HG02943 (cell line): ENCODE data around the gene LSM12.
"Not testable (repeated sequence)": the region's sequence is repeated elsewhere in the genome, so short reads cannot be mapped to it uniquely, and the experiment has no call there.

Experiments used
- ATAC-seq: cut with Tn5 transposase; IDR thresholded peaks from one replicate; pipeline ENCODE4 v1.9.1; 2021; ENCODE audit warnings: mild to moderate bottlenecking, low read depth, moderate library complexity; ENCODE audit not compliant: unreplicated experiment

Gene LSM12

DNA sequence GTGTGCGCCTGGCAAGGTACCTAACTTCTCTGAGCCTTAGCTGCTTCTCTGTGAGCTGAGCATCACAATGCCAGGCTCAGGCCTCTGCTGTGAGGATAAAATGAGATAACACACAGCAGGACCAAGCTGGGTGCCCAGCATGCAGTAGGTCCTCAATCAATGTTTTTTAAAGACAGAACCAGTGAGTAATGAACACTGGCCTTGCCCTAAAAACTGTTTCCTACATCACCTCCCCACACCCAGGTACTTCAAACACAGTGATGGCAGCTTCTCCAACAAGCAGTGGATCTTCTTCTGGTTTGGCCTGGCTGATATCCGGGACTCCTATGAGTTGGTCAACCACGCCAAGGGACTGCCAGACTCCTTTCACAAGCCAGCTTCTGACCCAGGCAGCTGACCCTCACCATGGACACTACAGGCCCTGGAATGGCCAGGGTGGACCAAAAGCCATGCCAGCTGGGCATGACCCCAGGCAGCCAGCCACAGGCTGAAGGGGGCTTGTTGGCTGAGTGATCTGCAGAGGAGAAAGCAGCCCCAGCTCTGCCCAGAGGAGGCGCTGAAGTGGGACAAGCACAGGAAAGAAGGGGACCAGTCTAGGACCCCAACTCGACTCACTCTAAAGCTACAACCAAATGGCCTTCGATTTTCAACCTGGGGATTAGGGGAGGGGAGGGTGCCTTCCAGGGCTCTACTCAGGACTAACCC is 58.1 kb downstream of the LSM12 start:
- no peak for ATAC-seq

DNA sequence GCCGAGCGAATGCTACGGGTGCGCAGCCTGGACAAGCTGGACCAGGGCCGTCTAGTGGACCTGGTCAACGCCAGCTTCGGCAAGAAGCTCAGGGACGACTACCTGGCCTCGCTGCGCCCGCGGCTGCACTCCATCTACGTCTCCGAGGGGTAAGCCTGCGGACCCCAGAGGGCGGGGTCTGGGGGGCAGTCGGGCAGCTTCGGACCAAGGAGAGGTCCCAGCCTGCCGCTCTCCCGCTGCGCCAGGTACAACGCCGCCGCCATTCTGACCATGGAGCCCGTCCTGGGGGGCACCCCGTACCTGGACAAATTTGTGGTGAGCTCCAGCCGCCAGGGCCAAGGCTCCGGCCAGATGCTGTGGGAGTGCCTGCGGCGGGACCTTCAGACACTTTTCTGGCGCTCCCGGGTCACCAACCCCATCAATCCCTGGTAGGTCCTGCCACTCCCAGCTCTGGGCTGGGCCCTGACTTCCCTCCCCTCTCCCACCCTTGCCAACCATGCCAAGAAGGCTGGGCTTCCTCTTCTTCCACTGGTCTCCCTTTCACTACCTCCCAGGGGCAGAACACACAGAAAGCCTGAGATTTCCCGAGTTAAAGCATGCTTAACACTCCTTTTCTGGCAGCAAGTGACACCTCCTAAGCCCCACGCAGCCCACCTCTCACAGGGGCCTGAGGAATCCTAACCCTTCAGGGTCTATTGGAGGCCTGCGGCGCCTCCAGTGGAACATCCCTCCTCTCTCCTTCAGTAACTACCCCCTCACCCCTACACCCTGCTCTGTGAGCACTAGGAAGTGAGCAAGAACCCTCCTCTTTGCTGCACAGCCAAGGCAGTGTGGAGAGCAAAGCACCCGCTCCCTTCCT is 58.9 kb downstream of the LSM12 start:
- ATAC-seq = no peak

DNA sequence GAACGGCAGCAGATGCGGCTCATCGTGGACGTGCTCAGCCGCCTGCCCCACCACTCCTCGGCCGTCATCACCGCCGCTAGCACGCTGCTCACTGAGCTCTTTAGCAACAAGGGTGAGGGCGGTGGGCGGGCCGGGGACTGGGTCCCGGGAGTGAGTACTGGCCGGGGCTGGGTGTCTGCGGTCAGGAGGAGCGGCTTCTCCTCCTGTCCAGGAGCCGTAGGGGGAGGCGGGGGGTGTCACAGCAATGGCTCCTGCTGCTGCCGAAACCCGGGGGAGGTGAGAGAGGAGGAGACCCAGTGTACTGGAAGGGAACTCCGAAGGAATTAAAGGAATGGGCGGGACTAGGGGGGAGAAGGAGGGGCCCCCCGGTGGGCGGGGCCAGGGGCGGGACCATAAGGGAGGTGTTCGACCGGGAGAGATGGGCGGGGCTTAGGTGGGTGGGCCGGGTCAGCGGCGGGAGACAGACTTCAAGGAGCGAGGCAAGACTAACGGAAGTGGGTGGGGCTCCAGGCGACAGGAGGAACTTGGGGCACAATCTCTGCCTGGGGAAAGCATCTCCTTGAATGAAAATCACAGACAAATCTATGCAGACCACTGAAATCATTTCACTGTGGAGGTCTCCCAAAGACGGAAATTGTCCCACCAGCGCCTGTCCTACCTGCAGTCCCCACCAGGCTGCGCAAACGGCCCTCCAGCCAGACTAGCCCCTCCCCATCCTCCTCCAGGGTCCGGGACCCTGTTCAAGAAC is 59.7 kb downstream of the LSM12 start:
- ATAC-seq = no peak

DNA sequence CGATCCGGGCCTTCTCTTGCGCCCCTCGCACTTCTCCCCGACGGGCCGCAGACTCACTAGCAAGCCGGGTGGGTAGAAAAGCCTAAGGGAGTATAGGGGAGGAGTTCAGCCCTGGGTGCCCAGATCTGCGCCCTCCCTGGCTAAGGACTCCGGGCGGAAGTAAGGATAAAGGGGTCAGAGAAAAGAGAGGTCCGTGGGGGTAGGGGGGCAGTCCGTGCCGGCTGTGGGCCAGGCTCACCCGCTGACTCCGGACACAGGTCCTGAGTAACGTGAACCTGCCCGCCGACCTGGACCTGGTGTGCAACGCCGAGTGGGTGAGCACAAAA is 60.2 kb downstream of the LSM12 start:
- ATAC-seq = no peak

DNA sequence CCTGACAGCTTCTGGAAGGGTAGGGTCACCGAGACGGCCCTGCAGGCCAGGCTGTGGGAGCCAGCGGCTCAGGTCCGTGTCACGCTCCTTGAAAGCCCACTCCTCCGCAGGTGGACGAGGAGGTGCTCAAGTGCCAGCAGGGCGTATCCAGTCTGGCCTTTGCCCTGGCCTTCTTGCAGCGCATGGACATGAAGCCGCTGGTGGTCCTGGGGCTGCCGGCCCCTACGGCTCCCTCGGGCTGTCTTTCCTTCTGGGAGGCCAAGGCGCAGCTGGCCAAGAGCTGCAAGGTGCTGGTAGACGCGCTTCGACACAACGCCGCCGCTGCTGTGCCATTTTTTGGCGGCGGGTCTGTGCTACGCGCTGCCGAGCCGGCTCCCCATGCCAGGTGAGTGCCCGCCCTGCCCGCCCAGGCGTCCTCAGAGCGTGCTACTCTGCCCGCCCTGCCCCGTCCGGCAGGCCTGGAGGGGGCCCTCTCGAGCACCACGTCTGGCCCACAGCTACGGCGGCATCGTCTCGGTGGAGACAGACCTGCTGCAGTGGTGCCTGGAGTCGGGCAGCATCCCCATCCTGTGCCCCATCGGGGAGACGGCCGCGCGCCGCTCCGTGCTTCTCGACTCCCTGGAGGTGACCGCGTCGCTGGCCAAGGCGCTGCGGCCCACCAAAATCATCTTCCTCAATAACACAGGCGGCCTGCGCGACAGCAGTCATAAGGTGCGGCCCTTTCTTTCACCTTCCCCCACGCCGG is 60.8 kb downstream of the LSM12 start:
- no peak for ATAC-seq

DNA sequence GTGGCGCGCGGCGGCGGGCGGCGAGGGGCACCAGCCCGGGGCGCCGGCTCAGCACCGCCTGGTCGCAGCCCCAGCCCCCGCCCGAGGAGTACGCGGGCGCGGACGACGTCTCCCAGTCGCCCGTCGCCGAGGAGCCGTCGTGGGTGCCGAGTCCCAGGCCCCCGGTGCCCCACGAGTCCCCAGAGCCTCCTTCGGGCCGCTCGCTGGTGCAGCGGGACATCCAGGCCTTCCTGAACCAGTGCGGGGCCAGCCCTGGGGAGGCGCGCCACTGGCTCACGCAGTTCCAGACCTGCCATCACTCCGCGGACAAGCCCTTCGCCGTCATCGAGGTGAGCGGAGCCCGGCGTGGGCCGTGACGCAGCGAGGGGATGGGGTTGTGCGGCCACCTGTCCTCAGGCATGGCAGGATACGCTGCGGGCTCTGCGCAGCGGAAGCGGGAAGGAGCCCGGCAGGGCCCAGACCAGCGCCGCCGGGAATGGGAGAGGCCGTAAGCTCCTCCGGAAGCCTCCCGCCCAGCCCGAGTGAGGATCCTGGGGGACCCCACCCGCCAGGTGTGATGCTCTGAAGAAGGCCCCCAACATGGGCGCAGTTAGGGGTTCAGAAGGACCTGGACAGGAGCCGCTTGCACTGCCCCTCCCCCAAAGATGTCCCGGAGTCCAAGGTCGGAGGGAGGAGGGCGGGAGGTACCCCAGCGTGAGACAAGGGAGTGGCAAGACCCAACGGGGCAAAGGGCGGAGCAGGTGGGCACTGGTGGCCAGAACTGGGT is 61.5 kb downstream of the LSM12 start:
- ATAC-seq = no peak

DNA sequence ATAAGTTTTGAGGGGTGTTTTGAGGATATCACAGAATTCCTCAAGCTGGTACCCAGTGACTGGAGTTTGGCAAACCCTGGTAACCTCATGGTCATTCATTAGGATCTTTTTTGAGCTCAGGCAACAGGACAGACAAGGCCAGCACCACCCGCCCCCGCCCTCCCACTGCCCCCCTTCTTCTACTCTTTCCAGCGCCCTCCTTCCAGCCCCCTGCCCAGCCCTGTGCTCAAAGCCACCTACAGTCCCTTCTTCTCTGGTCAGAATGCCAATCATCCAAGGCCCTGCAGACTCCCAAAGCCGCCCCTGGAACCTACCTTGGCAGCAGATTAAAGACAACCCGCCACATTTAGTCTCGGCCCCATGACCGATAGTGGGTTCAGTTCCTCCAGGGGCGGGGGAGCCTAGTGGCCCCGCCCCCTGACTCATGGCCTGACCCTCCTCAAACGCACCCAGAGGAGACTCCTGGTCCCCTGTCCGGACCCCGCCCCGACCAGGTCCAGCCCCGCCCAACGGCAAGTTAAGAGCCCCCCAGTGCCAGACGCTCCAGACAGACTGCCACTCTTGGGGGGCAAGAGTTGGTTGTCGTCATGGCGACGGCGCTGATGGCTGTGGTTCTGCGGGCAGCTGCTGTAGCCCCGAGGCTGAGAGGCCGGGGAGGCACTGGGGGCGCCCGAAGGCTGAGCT is 62.3 kb downstream of the LSM12 start, which contains the start of gene NAGS:
Gene NAGS, plus strand, starts transcription at position 546 of the 684 bp plus-strand sequence. Its CDS starts 42 bp downstream, at position 588.
- ATAC-seq = no peak

DNA sequence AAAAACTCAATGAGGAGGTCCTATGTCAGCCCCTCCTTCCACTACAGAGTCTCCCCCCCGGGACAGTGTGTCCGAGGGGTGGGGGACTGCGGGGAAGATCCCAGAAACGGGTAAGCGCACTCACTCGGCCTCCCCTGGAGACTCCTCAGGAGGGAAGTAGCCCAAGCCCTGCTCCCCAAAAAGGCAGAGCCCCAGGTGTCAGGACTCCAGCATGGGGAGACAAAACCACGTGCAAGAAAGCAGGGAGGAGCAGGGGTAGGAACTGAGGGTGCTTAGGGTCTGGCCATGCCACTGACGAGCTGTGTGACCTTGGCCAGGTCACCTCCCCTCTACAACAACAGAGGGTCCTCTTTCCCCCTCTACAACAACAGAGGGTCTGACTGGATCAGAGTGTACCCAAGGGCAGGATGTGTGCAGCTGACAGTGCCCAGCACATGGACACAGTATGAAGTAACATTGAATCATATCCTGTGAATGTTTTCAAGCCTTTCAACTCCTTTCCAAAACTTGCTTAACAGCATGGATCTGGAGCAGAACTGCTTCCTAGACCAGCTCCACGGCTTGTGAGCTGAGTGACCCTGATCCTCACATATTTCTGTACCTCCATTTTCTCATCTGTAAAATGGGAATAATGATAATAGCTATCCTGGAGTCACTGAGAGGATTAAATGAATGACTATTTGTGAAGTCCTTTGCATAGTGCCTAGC is 64.2 kb downstream of the LSM12 start:
- ATAC-seq = no peak

DNA sequence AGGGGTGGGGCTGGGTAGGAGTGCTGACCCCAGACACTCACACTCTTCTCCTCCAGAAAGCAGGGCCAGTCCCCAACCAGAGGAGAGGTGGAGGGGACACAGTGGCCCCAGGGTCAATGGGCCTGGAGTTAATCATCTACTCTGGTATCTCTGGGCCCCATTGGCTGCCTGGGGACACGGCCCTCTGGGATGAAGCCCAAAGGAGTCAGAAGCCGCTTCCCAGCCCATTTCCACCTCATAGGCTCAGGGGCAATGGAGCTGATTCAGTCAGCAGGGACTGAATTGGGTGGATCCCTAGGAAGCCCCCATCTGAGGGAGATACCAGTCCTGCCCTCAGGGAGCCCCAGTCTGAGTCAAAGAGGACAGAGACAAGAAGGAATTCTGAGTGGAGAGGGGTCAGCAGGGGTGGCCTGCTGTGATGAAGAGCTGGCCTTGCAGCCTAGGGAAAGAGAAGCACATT is 65.0 kb downstream of the LSM12 start:
- no peak for ATAC-seq

DNA sequence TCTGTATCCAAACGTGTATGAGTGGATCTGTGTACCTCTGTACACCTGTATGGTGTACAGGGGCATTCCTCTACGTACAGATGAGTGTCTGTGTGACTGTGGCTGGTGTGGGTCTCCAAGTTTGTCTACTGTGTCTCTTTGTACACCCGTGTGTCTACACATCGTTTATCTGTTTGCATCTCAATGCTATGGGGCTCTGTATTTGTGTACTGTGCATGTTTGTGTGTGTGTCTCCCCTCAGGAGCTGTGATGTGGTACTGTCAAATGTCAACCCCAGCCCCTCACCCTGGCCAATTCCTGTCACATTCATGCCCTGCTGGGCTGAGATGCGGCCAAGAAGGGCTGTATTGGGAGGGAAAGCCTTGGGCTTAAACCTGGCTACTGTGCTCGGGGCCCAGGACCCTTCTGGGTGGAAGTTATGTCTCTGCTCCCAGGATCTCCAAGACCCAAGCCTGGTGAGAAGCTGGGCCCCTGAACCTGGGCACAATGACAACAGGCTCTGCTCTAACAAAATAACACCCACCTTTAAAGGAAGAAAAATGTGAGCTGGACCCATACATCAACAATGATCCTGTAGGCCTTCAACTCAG is 65.5 kb downstream of the LSM12 start:
- no peak for ATAC-seq

DNA sequence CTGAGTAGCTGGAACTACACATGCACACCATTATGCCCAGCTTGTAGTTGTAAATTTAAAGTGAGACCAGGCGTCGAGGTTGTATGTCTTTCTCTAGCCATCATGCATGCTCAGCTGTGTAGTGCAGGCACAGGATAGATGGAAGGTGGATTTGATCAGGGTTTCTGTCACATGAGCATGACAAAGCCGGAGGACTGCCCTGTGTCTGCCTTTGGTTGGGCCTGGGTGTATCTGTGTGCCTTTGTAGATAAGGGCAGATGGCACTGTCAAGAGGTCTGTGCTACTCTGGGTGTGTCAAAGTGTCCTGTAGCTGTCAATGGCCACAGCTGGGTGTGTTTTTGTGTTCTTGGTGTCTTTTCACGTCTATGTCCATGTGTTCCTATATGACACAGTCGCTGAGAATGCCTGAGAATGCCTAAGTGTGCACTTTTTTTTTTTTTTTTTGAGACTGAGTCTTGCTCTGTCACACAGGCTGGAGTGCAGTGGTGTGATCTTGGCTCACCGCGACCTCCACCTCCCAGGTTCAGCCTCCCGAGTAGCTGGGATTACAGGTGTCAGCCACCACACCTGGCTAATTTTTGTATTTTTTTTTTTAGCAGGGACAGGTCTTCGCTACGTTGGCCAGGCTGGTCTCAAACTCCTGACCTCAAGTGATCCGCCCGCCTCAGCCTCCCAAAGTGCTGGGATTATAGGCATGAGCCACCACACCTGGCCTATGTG is 66.2 kb downstream of the LSM12 start:
- no peak for ATAC-seq

DNA sequence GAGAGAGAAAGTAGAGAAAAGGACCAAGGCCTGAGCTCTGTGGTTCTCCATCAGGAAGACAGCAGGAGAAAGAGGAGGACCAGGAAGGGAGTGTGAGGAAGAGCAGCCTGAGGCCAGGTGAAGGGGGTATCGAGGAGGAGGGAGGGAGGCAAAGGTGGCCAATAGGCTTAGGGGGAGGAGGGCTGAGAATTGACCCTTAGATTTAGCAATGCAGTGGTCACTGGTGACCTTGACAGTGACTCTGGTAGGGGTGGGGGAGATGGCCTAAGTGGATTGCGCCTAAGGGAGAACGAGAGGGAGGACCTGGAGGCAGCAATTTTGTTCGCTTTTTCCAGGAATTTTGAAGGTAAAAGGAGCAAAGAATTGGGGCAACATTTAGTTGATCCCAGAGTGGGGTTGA is 67.4 kb downstream of the LSM12 start:
- no peak for ATAC-seq

DNA sequence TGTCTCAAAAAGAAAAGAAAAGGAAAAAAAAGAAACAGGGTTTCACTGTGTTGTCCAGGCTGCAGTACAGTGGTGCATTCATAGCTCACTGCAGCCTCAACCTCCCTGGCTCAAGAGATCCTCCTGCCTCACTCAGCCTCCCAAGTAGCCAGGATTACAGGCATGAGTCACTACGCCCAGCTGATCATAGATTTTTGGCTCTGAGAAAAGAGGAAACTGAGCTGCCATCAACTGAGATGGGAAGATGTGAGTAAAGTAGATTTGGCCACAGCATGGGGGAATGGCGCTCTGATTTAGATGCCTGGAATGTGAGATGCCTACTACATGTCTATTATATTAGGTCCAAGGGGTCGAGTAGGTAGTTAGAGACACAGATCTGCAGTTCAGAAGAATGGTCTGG is 67.9 kb downstream of the LSM12 start:
- no peak for ATAC-seq

DNA sequence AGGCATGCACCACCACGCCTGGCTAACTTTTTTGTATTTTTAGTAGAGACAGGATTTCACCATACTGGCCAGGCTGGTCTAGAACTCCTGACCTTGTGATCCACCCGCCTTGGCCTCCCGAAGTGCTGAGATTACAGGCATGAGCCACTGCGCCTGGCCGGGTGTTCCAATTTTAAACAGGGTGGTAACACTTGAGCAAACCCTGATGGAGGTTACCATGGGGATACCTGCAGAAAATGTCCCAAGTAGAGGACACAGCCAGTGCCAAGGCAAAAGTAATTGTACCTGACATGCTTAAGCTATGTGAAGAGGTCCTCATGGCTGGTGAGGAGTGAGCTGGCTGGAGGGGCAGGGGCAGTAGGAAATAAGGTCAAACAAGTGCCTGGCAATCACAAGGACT is 69.3 kb downstream of the LSM12 start:
- not testable (repeated sequence) for ATAC-seq

DNA sequence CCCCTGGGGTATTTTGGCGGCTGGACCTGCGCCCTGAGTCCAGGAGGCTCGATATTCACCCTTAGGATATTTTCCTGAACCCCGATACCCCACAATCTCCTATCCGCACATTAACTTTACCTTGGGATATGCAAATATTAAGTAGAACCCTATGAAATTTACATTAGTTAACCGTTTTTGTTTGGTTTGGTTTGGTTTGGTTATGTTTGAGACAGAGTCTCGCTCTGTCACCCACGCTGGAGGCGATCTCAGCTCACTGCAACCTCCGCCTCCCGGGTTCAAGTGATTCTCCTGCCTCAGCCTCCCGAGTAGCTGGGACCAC is 71.4 kb downstream of the LSM12 start:
- no peak for ATAC-seq

DNA sequence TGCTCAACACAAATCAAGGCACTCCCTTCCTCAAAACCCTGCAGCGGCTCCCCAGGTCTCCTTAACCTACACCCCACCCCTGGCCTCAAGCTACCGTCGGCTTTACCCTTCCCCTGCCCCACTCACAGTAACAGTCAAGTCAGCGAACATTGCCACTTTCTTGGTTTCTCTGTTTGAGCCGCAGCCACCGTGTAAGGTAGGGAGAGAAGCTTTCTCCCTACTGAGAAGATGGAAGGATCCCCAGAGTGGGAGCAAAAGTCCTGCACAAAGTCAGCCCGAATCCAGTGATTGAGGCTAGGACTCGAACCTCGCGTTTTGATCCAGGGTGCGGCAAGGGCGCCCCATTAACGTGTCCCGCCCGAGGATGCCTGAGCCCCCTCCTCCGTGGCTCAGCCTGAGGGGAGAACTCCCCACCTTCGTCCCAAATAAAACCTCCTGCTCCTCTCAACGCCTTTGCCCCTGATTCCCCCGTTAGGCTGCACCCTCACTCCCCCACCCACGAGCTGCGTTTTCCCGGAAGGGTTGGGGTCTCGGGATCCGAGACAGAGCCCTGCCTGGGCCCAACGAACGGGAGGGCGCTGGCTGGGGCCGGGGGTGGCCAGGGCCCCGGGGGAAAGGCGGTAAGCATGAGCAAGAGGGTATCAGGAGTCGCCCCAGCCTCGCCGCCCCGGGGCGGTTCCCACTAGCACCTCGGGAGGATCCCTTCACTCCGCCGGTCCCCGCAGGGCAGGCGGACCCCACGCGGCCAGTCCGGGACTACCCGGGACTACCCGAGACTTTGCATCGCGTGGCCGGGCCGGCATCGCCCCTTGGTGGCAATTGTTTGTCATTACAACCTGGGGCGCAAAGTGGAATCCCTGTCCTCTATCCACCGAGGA is 72.0 kb downstream of the LSM12 start:
- ATAC-seq = no peak

DNA sequence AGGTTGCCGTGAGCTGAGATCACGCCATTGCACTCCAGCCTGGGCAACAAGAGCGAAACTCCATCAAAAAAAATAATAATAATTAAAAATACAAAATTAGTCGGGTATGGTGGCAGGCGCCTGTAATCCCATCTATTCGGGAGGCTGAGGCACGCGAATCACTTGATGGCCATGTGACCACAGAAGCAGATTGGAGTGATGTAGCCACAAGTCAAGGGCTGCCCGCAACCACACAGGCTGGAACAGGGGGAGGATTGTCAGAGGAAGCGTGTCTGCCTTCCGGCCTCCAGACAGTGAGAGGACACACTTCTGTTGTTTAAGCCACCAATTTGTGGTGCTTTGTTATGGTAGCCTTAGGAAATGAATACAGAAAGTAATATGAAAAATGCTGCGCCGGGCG is 73.8 kb downstream of the LSM12 start:
- no peak for ATAC-seq
